HepG2 (cell line): ENCODE measurements around the gene AGAP3. TPM values are rescaled to one million over a fixed set of nuclear protein-coding genes. Genes with fewer than 3 reads are reported as not detected.
A peak's percentile ranks its signal among the peaks of the same experiment; 100 is the strongest.

Source experiments
- ATAC-seq: fragments of 200-7000 bp; cut with Tn5 transposase; 3 replicates; pipeline ENCODE4 v1.9.1; 2020; ENCODE audit warnings: mild to moderate bottlenecking, moderate library complexity
- BruUV-seq: library from RNA; stranded (reverse); fragments of 400-500 nt; replicated peaks from 2 replicates; lab custom pipeline; 2021; lab: Mats Ljungman, UMichigan
- CTCF ChIA-PET: fragments of 300-600 bp; formaldehyde crosslinking; extraction: SDS; loops from one replicate; lab custom pipeline; 2021; ENCODE audit warnings: low total read pairs, inconsistent platforms, low intra/inter-chr PET ratio; lab: Yijun Ruan, JAX
- POLR2A ChIA-PET: fragments of 350-600 bp; sonication (Branson Sonifier 250); formaldehyde crosslinking; loops from one replicate; lab custom pipeline; 2020; ENCODE audit warnings: antibody characterized with exemption, inconsistent platforms; lab: Yijun Ruan, JAX
- DNase-seq: peaks from one replicate; pipeline ENCODE4 v3.0.0-alpha.2; 2015; ENCODE audit warnings: low spot score
- FAIRE-seq: peaks from 3 replicates; lab custom pipeline; 2011; peaks lifted over from hg19 to GRCh38; lab: Jason Lieb, UNC
- H2AFZ ChIP-seq: one replicate; pipeline ENCODE4 v1.6.1; 2011; ENCODE audit warnings: low read length, inconsistent platforms
- H3K27ac ChIP-seq: fragments of 300-600 bp; 3 replicates; pipeline ENCODE4 v1.8.0; 2011; ENCODE audit warnings: mixed run types, mild to moderate bottlenecking, mixed read lengths, low read length, inconsistent platforms; ENCODE audit not compliant: insufficient read depth; ENCODE audit errors: extremely low read length
- H3K27me3 ChIP-seq, 2 experiments: fragments of 200-600 bp in 1 of 2; 2 replicates in 1 of 2; 3 replicates in 1 of 2; pipeline versions ENCODE4 v1.6.0 to v1.8.0; 2011; ENCODE audit warnings: low read length in 2 of 2, mild to moderate bottlenecking in 2 of 2, moderate library complexity in 2 of 2, inconsistent platforms in 1 of 2; ENCODE audit not compliant: insufficient read depth in 2 of 2, control insufficient read depth in 1 of 2
- H3K36me3 ChIP-seq, 2 experiments: fragments of 200-600 bp in 1 of 2; replicated peaks in 1 of 2; 2 replicates in 1 of 2; 3 replicates in 1 of 2; pipeline versions ENCODE4 v1.5.1 to v1.8.0; 2011; ENCODE audit warnings: low read length in 2 of 2, inconsistent platforms in 1 of 2; ENCODE audit not compliant: insufficient read depth in 2 of 2, control insufficient read depth in 1 of 2
- H3K4me1 ChIP-seq: 2 replicates; pipeline ENCODE4 v1.5.1; 2012; ENCODE audit warnings: low read length, inconsistent platforms; ENCODE audit not compliant: insufficient read depth
- H3K4me2 ChIP-seq: 2 replicates; pipeline ENCODE4 v1.6.0; 2011; ENCODE audit warnings: low read depth, low read length, inconsistent platforms
- H3K4me3 ChIP-seq, 3 experiments: fragments of 200-600 bp in 1 of 3; sonication (generic), shearing (Covaris generic) in 1 of 3; replicated peaks in 1 of 3; 2 replicates each; pipeline ENCODE4 v1.5.1; 2011 to 2016; ENCODE audit warnings: low read length in 3 of 3, inconsistent platforms in 2 of 3, low read depth in 2 of 3, mild to moderate bottlenecking in 2 of 3, control low read depth in 1 of 3, mixed read lengths in 1 of 3; ENCODE audit not compliant: insufficient read depth in 1 of 3
- H3K79me2 ChIP-seq: one replicate; pipeline ENCODE4 v1.6.1; 2011; ENCODE audit warnings: low read length, inconsistent platforms; ENCODE audit not compliant: insufficient read depth
- H3K9ac ChIP-seq: 2 replicates; pipeline ENCODE4 v1.6.0; 2011; ENCODE audit warnings: mild to moderate bottlenecking, low read depth, low read length, inconsistent platforms; ENCODE audit not compliant: insufficient read depth
- H3K9me3 ChIP-seq: 2 replicates; pipeline ENCODE4 v1.5.1; 2012; ENCODE audit warnings: mild to moderate bottlenecking, low read length
- H4K20me1 ChIP-seq: 2 replicates; pipeline ENCODE4 v1.6.0; 2011; ENCODE audit warnings: inconsistent platforms, mild to moderate bottlenecking, low read length, moderate library complexity; ENCODE audit not compliant: insufficient read depth
- EZH2 ChIP-seq: conservative IDR thresholded peaks from 2 replicates; pipeline ENCODE4 v1.6.1; 2012; ENCODE audit warnings: mild to moderate bottlenecking, low read depth, low read length, moderate library complexity
- GABPB1 ChIP-seq: IDR thresholded peaks from 2 replicates; pipeline ENCODE4 v1.6.1; 2016; ENCODE audit warnings: mild to moderate bottlenecking, missing genetic modification reagents, moderate library complexity, missing compliant biosample characterization
- HNRNPLL ChIP-seq: fragments of 200-400 bp; formaldehyde crosslinking; IDR thresholded peaks from 2 replicates; pipeline ENCODE4 v1.6.1; 2017; ENCODE audit warnings: mild to moderate bottlenecking, low read depth, low read length; ENCODE audit not compliant: poor library complexity, severe bottlenecking
- PRMT3 ChIP-seq: sonication (generic); formaldehyde crosslinking; IDR thresholded peaks from 2 replicates; pipeline ENCODE4 v1.8.1; 2022; ENCODE audit warnings: low read depth, mild to moderate bottlenecking, moderate library complexity, missing genetic modification reagents, borderline replicate concordance
- ZNF687 ChIP-seq: sonication (generic); formaldehyde crosslinking; IDR thresholded peaks from 2 replicates; pipeline ENCODE4 v1.5.1; 2020; ENCODE audit warnings: mild to moderate bottlenecking, missing genetic modification reagents, moderate library complexity
- ZNF790 ChIP-seq: sonication (generic); formaldehyde crosslinking; IDR thresholded peaks from 2 replicates; pipeline ENCODE4 v1.8.0; 2022; ENCODE audit warnings: missing genetic modification reagents, mild to moderate bottlenecking, borderline replicate concordance
- WGBS: methylation state at CpG from one replicate; pipeline ENCODE4 v1.1.6; 2017; ENCODE audit warnings: low lambda C conversion rate; 5-methylcytosine and 5-hydroxymethylcytosine counted together
- in situ Hi-C: cut with HindIII; loops from 2 replicates; pipeline ENCODE4 v1.10.0; 2017; ENCODE audit warnings: low pct_unique_long_range_greater_than_20kb; ENCODE audit not compliant: extremely low pct_ligation_motif_present
- intact Hi-C: fragments of 100-400 bp; cut with micrococcal nuclease; formaldehyde crosslinking; loops from one replicate; pipeline ENCODE4 v1.10.0; 2022; ENCODE audit not compliant: unreplicated experiment
- polyA plus RNA-seq, 8 experiments: library from polyadenylated mRNA; depleted of rRNA in 3 of 8; stranded (reverse) in 7 of 8; unstranded in 1 of 8; fragments of >200 nt; fragmentation: Illumina TruSeq in 4 of 8; extraction: Trizol in 4 of 8; gene quantifications; 2 replicates each; pipeline versions ENCODE4 v1.2.1 to v1.2.3, GENCODE V29; 2011 to 2016; ENCODE audit warnings: low read depth in 4 of 8, missing spikeins in 1 of 8, mixed read lengths in 1 of 8; ENCODE audit not compliant: insufficient read depth in 1 of 8
- total RNA-seq, 5 experiments: library from RNA; depleted of rRNA; stranded (reverse); fragments of >200 nt; fragmentation: Illumina TruSeq; extraction: Trizol; gene quantifications; 2 replicates each; pipeline ENCODE4 v1.2.3, GENCODE V29; 2016; ENCODE audit warnings: low read depth in 1 of 5
- TF ChIP-seq, protein P1 (sequence below): sonication (generic); formaldehyde crosslinking; IDR thresholded peaks from 2 replicates; pipeline ENCODE4 v1.8.1; 2023; ENCODE audit warnings: mild to moderate bottlenecking, moderate library complexity, missing genetic modification reagents

AGAP3 gene
- total and polyA plus RNA-seq, 2 of the 13 experiments (the other 11 are each of a cell fraction or from before 2014, with no cell fraction given), result 31.3 to 61.4 TPM

GRCh38 chr7:151166629-151167196, 80.4 kb downstream of the AGAP3 start:
- peaks cover 9 to 71% of the 10 kb centered on the region in 2 experiments for H3K27me3 ChIP-seq

GRCh38 chr7:151167197-151167961, 81.1 kb downstream of the AGAP3 start, which contains the start of gene GBX1:
TSS of gene GBX1 (minus strand) at chr7:151167694. CDS start at chr7:151167548, 146 bp downstream.
- H3K9ac ChIP-seq, result no peak within 1 kb of the TSS
- intact Hi-C loops (no loop called here), in situ Hi-C loops (no loop called here)
- H3K9me3 ChIP-seq, result no peaks in the 10 kb centered on the region
- peak within 1 kb of the TSS; percentile 66 for H3K4me2 ChIP-seq
- no peaks in the 10 kb centered on the region for H3K36me3 ChIP-seq
- H3K27me3 ChIP-seq, result peaks cover 9 to 66% of the 10 kb centered on the region in 2 experiments
- DNase-seq (no peak), ATAC-seq (peak; percentile 76), FAIRE-seq (no peak)
- no peaks in the 10 kb centered on the region for H3K79me2 ChIP-seq
- H2AFZ ChIP-seq, result no peak within 1 kb of the TSS
- no peak within 1 kb of the TSS for H3K27ac ChIP-seq
- BruUV-seq, result no TSS peak
- no peaks in the 10 kb centered on the region for H3K4me1 ChIP-seq
- H4K20me1 ChIP-seq, result no peaks in the 10 kb centered on the region
- WGBS, result 3% methylated on average over 8 of the region's 101 CpGs
- POLR2A ChIA-PET, result no interaction called here
- peak within 1 kb of the TSS; percentile 47 to 71 (median 55); a peak in 5 of 6 replicates for H3K4me3 ChIP-seq
- CTCF ChIA-PET, result interaction anchor here (1.2 kb wide), 1 partner anchor 136 kb away, joined by 3 read pairs; no protein-coding TSS in a partner anchor
- TF ChIP-seq HNRNPLL, result peak; percentile 39
- TF ChIP-seq, protein P1, sequence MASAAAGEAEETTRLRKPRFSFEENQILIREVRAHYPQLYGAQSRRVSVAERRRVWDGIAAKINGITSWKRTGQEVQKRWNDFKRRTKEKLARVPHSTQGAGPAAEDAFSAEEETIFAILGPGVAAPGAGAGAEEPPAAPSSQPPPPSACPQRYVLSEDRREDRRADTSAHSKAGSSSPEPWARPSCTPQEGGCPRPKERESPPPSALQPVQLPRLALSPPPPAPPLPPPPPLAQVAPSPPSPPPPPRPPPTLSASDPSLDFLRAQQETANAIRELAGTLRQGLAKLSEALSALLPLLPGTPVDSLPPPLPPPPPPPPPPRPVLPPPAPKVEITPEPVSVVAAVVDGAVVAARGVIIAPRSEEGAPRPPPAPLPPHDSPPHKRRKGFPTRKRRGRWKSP (CRISPR knock-in tag), result no peak
- TF ChIP-seq GABPB1 (CRISPR knock-in tag), result 0 out of 2 replicates have a peak, but pooled peaks have one; percentile 21
- TF ChIP-seq PRMT3, result 0 out of 2 replicates have a peak, but pooled peaks have one; percentile 36
- peak; percentile 25; the same call in 1 of the 2 replicates for TF ChIP-seq ZNF687

More at GRCh38 chr7:151166629-151167196, 80.4 kb downstream of the AGAP3 start:
- TF ChIP-seq EZH2, result peak; percentile 84
- TF ChIP-seq ZNF790, result no peak
- TF ChIP-seq, all 625 proteins: peak for 1
- ATAC-seq (no peak; the same call in 2 of the 3 replicates), DNase-seq (no peak), FAIRE-seq (no peak)
- Histone ChIP-seq H3K27ac (no peak overlapping the region), H3K4me2 (peak overlapping the region; percentile 66), H3K4me1 (no peaks in the 10 kb centered on the region), H4K20me1 (no peaks in the 10 kb centered on the region), H2AFZ (no peak overlapping the region), H3K9ac (no peak overlapping the region), H3K36me3 (no peaks in the 10 kb centered on the region), H3K4me3 (peak overlapping the region in 2 of 3 experiments; percentile 47 to 71; a peak in 2 of 6 replicates), H3K9me3 (no peaks in the 10 kb centered on the region), H3K79me2 (no peaks in the 10 kb centered on the region)
- ChIA-PET CTCF (no interaction called here), POLR2A (no interaction called here)
- intact Hi-C loops, result no loop called here
- WGBS, result 37% methylated on average over 10 of the region's 31 CpGs
- no TSS peak for BruUV-seq
- in situ Hi-C loops, result no loop called here
